ENCODE measurements around the gene RAD51AP1.

- no peak for TF ChIP-seq CTCF (IDR thresholded peaks at IDR 0.05; ENCODE audit: low read depth, low read length)
- no peak for TF ChIP-seq POLR2A (IDR thresholded peaks at IDR 0.05; ENCODE audit: extremely low read depth, insufficient read length)
Measured at GRCh38 chr12:4545195-4545594, 6.5 kb downstream of the RAD51AP1 start.

Measured in NB4 (cell line).